Progenitor cell of endocrine pancreas (in vitro differentiated cells): ENCODE measurements around the gene WDR27. TPM values are rescaled to one million over a fixed set of nuclear protein-coding genes. Genes with fewer than 3 reads are reported as not detected.
"Not testable (repeated sequence)": the region's sequence is repeated elsewhere in the genome, so short reads cannot be mapped to it uniquely, and the experiment has no call there.

Experiments
- DNase-seq: peaks from one replicate; pipeline ENCODE4 v3.0.0; 2021; ENCODE audit warnings: low spot score; ENCODE audit not compliant: unreplicated experiment
- H3K27ac Mint-ChIP-seq: 2 replicates; pipeline ENCODE4 v1.8.0; 2021; ENCODE audit warnings: mild to moderate bottlenecking, moderate library complexity, mixed read lengths
- H3K27me3 Mint-ChIP-seq: 2 replicates; pipeline ENCODE4 v1.8.0; 2021; ENCODE audit warnings: mixed read lengths
- H3K36me3 Mint-ChIP-seq: 2 replicates; pipeline ENCODE4 v1.8.0; 2022; ENCODE audit warnings: mixed read lengths; ENCODE audit not compliant: insufficient read depth
- H3K4me1 Mint-ChIP-seq: 2 replicates; pipeline ENCODE4 v1.8.0; 2021; ENCODE audit warnings: low read depth, mixed read lengths
- H3K4me3 Mint-ChIP-seq: 2 replicates; pipeline ENCODE4 v1.8.0; 2021; ENCODE audit warnings: low read depth, mild to moderate bottlenecking, moderate library complexity, mixed read lengths
- H3K9me3 Mint-ChIP-seq: 2 replicates; pipeline ENCODE4 v1.8.0; 2021; ENCODE audit warnings: low read depth, mixed read lengths
- CTCF ChIP-seq: fragments of 200-600 bp; sonication (generic); IDR thresholded peaks from one replicate; pipeline ENCODE4 v1.5.0; 2021; ENCODE audit warnings: antibody characterized with exemption, mild to moderate bottlenecking; ENCODE audit not compliant: unreplicated experiment
- total RNA-seq: library from RNA; stranded (reverse); gene quantifications from 2 replicates; pipeline ENCODE4 v1.2.1, GENCODE V29; 2021

Gene WDR27
- total RNA-seq, 1 donor from 2014 or later = 123 TPM

- Mint-ChIP-seq H3K36me3 (peaks cover 14% of the 10 kb centered on the region), H3K4me3 (no peak overlapping the region)
- DNase-seq = no peak
These were observed 183.4 kb downstream of the WDR27 start for GRCh38 chr6:169518451-169518850.

GRCh38 chr6:169513478-169514193 is 188.2 kb downstream of the WDR27 start:
- Mint-ChIP-seq H3K9me3 (peaks cover 7% of the 10 kb centered on the region), H3K36me3 (peaks cover 4% of the 10 kb centered on the region), H3K27me3 (no peaks in the 10 kb centered on the region), H3K4me3 (no peak overlapping the region), H3K4me1 (no peaks in the 10 kb centered on the region), H3K27ac (no peak overlapping the region)
- DNase-seq = no peak
- no peak for TF ChIP-seq CTCF

More at GRCh38 chr6:169518451-169518850, 183.4 kb downstream of the WDR27 start:
- no peak for TF ChIP-seq CTCF
- Mint-ChIP-seq H3K9me3 (peaks cover 37% of the 10 kb centered on the region), H3K27ac (no peak overlapping the region), H3K27me3 (no peaks in the 10 kb centered on the region), H3K4me1 (no peaks in the 10 kb centered on the region)

GRCh38 chr6:169511785-169512184 is 190.0 kb downstream of the WDR27 start:
- not testable (repeated sequence) for H3K4me1 Mint-ChIP-seq, DNase-seq, H3K9me3 Mint-ChIP-seq, H3K27me3 Mint-ChIP-seq, H3K4me3 Mint-ChIP-seq, H3K36me3 Mint-ChIP-seq, H3K27ac Mint-ChIP-seq

GRCh38 chr6:169510871-169511270 is 191.0 kb downstream of the WDR27 start:
- Mint-ChIP-seq H3K9me3 (peaks cover 3% of the 10 kb centered on the region), H3K4me3 (no peak overlapping the region), H3K27me3 (no peaks in the 10 kb centered on the region), H3K27ac (no peak overlapping the region), H3K4me1 (no peaks in the 10 kb centered on the region), H3K36me3 (peaks cover 4% of the 10 kb centered on the region)
- no peak for DNase-seq
- TF ChIP-seq CTCF = no peak

- H3K27me3 Mint-ChIP-seq = no peaks in the 10 kb centered on the region
- peaks cover 3% of the 10 kb centered on the region for H3K9me3 Mint-ChIP-seq
- no peak overlapping the region for H3K4me3 Mint-ChIP-seq
- H3K36me3 Mint-ChIP-seq = peaks cover 4% of the 10 kb centered on the region
- no peak for TF ChIP-seq CTCF
- DNase-seq = no peak
- H3K4me1 Mint-ChIP-seq = no peaks in the 10 kb centered on the region
- H3K27ac Mint-ChIP-seq = no peak overlapping the region
These were observed 193.4 kb downstream of the WDR27 start for GRCh38 chr6:169508452-169508851.
